Measurements from ENCODE around the gene CNNM1.

GRCh38 chr10:99393036-99393435 lies 63.9 kb downstream of the CNNM1 start:
- TF ChIP-seq CTCF (IDR thresholded peaks at IDR 0.05) (no peak), POLR2A (IDR thresholded peaks at IDR 0.05) (no peak)

All from heart left ventricle (tissue), 13 donors.